Body of pancreas (tissue), 4 donors: ENCODE data around the gene HSD17B8. TPM values are rescaled to one million over a fixed set of nuclear protein-coding genes. Genes with fewer than 3 reads are reported as not detected.

Experiments
- ATAC-seq: fragments of 150-250 bp; one replicate; pipeline ENCODE4 v1.9.1; 2016
- DNase-seq, 4 donors: peaks; one replicate each; pipeline ENCODE4 v3.0.0-alpha.2; 2019
- H3K27ac ChIP-seq, 4 donors: fragments of 200-600 bp; sonication (generic); 1 replicate in 3 of 4; 2 replicates in 1 of 4; pipeline versions ENCODE4 v1.5.1 to v1.6.1; 2016 to 2019; ENCODE audit warnings: mild to moderate bottlenecking in 1 of 4, mixed read lengths in 1 of 4, moderate library complexity in 1 of 4
- H3K27me3 ChIP-seq, 2 donors: fragments of 200-600 bp; sonication (generic); one replicate each; pipeline ENCODE4 v1.6.0; 2016; ENCODE audit warnings: mild to moderate bottlenecking in 1 of 2
- H3K36me3 ChIP-seq, 2 donors: fragments of 200-600 bp; sonication (generic); replicated peaks in 1 of 2; 2 replicates each; pipeline ENCODE4 v1.5.1; 2016; ENCODE audit warnings: low read depth in 2 of 2; ENCODE audit not compliant: insufficient read depth in 1 of 2
- H3K4me1 ChIP-seq: fragments of 200-600 bp; sonication (generic); one replicate; pipeline ENCODE4 v1.6.0; 2016
- H3K4me3 ChIP-seq, 2 donors: fragments of 200-600 bp; sonication (generic); 1 replicate in 1 of 2; 2 replicates in 1 of 2; pipeline ENCODE4 v1.5.1; 2016 to 2019
- H3K9me3 ChIP-seq, 3 donors: fragments of 200-600 bp; sonication (generic); 1 replicate in 2 of 3; 2 replicates in 1 of 3; pipeline ENCODE4 v1.5.1; 2016
- CTCF ChIP-seq, 7 experiments: fragments of 450-650 bp in 4 of 7; fragments of 200-600 bp in 3 of 7; sonication (generic) in 3 of 7; IDR thresholded peaks; one replicate each; pipeline ENCODE4 v1.5.1; 2016 to 2019; ENCODE audit warnings: antibody characterized with exemption in 7 of 7
- POLR2A ChIP-seq, 3 donors: fragments of 450-650 bp; IDR thresholded peaks; one replicate each; pipeline ENCODE4 v1.6.1; 2016; ENCODE audit warnings: antibody characterized with exemption in 3 of 3, mild to moderate bottlenecking in 2 of 3
- WGBS, 2 donors: methylation state at CpG; one replicate each; pipeline ENCODE4 v1.1.5; 2017; 5-methylcytosine and 5-hydroxymethylcytosine counted together
- intact Hi-C: fragments of 100-400 bp; cut with DNase I; formaldehyde crosslinking; loops from one replicate; pipeline ENCODE4 v1.15.1; 2023
- microRNA counts, 2 donors: library from miRNA; unstranded; fragments of <30 nt; microRNA quantifications; one replicate each; lab custom pipeline; 2017
- microRNA-seq, 2 donors: library from miRNA; unstranded; fragments of <30 nt; microRNA quantifications; one replicate each; pipeline ENCODE4, GENCODE V29; 2016; ENCODE audit warnings: borderline number of aligned reads in 2 of 2, borderline replicate concordance in 2 of 2
- small RNA-seq: library from RNA; depleted of rRNA; stranded (forward); fragments of <200 nt; gene quantifications from one replicate; pipeline ENCODE3, GENCODE V24; 2016
- total RNA-seq, 2 donors: library from RNA; depleted of rRNA; stranded (reverse); fragments of >200 nt; gene quantifications; one replicate each; pipeline ENCODE4 v1.1.0, GENCODE V29; 2016

HSD17B8 gene
- total RNA-seq, 2 donors from 2014 or later: 19.1 to 29.1 TPM

GRCh38 chr6:33254591-33254990 is 50.1 kb downstream of the HSD17B8 start:
- TF ChIP-seq CTCF (IDR thresholded peaks at IDR 0.05) (no peak), POLR2A (IDR thresholded peaks at IDR 0.05) (no peak)
- DNase-seq: no peak
- Histone ChIP-seq H3K36me3 (peaks cover 0 to 4% of the 10 kb centered on the region in 2 donors), H3K9me3 (no peaks in the 10 kb centered on the region), H3K27ac (no peak overlapping the region), H3K4me1 (peaks cover 12% of the 10 kb centered on the region), H3K4me3 (no peak overlapping the region), H3K27me3 (no peaks in the 10 kb centered on the region)
- intact Hi-C loops: no loop called here
- no peak for ATAC-seq
- 89 to 93% methylated on average over 4 of the region's 4 CpGs for WGBS, 2 donors

MicroRNAs within 50 kb of the gene (microRNA counts, 767-probe panel; counts per million panel counts)
- microRNA hsa-miR-219-1-3p (lab: Ali Mortazavi, UCI): 0 to 736 counts per million in 2 donors
- microRNA hsa-miR-219-5p (lab: Ali Mortazavi, UCI): 0 to 736 counts per million in 2 donors

Small RNA genes within 50 kb of the gene (microRNA-seq; reads per million reads assigned to microRNA genes)
- gene MIR219A1: 3.6 to 4.2 reads per million in 2 donors

Small RNA genes within 50 kb of the gene (small RNA-seq; reads per million reads assigned to genes)
- gene MIR219A1 (4.2 reads per million, percentile 85 among the genes with 10 or more reads in this experiment), gene RNY4P10 (not detected)

Other genes starting within 250 kb of the HSD17B8 start
- gene BRD2, start 236.1 kb upstream of the HSD17B8 start, total RNA-seq: 100 to 1,000 TPM in 1 of 2 donors, 10 to 100 TPM in 1; 99.1 to 171 TPM
- gene HLA-DOA, start 195.1 kb upstream of the HSD17B8 start, total RNA-seq: 10 to 100 TPM in 1 of 2 donors, 1 to 10 TPM in 1; 2.0 to 83.3 TPM
- gene HLA-DPA1, start 131.0 kb upstream of the HSD17B8 start, total RNA-seq: 10 to 100 TPM; 10.5 to 81.7 TPM
- gene HLA-DPB1, start 128.7 kb upstream of the HSD17B8 start, total RNA-seq: 10 to 100 TPM; 41.2 to 52.4 TPM
- 1 to 10 TPM in 1 of 2 donors, under 1 TPM in 1; 0.78 to 2.3 TPM for gene COL11A2, start 12.2 kb upstream of the HSD17B8 start, total RNA-seq
- gene RXRB, start 4.0 kb upstream of the HSD17B8 start, total RNA-seq: 10 to 100 TPM; 17.1 to 21.0 TPM
- gene SLC39A7, start 3.8 kb upstream of the HSD17B8 start, total RNA-seq: 10 to 100 TPM; 57.3 to 67.9 TPM
- gene RING1, start 3.8 kb downstream of the HSD17B8 start, total RNA-seq: 10 to 100 TPM; 11.2 to 28.3 TPM
- gene VPS52, start 67.2 kb downstream of the HSD17B8 start, total RNA-seq: 10 to 100 TPM; 37.1 to 40.5 TPM
- 1,000 to 10,000 TPM in 1 of 2 donors, 100 to 1,000 TPM in 1; 772 to 1,608 TPM for gene RPS18, start 67.4 kb downstream of the HSD17B8 start, total RNA-seq
- 1 to 10 TPM; 3.9 to 5.6 TPM for gene B3GALT4, start 72.5 kb downstream of the HSD17B8 start, total RNA-seq
- gene WDR46, start 84.6 kb downstream of the HSD17B8 start, total RNA-seq: 10 to 100 TPM; 27.8 to 43.2 TPM
- gene PFDN6, start 84.9 kb downstream of the HSD17B8 start, total RNA-seq: 10 to 100 TPM; 10.2 to 19.7 TPM
- 10 to 100 TPM; 31.3 to 31.9 TPM for gene RGL2, start 94.3 kb downstream of the HSD17B8 start, total RNA-seq
- gene TAPBP, start 109.4 kb downstream of the HSD17B8 start, total RNA-seq: 100 to 1,000 TPM in 1 of 2 donors, 10 to 100 TPM in 1; 50.3 to 108 TPM
- 10 to 100 TPM; 12.7 to 14.8 TPM for gene ZBTB22, start 113.1 kb downstream of the HSD17B8 start, total RNA-seq
- 10 to 100 TPM; 20.0 to 28.0 TPM for gene DAXX, start 118.3 kb downstream of the HSD17B8 start, total RNA-seq
- gene KIFC1, start 187.2 kb downstream of the HSD17B8 start, total RNA-seq: under 1 TPM in 1 of 2 donors, not detected in 1; 0.66 TPM
- 10 to 100 TPM; 58.3 to 73.9 TPM for gene PHF1, start 206.4 kb downstream of the HSD17B8 start, total RNA-seq
- 100 to 1,000 TPM in 1 of 2 donors, 10 to 100 TPM in 1; 87.7 to 126 TPM for gene CUTA, start 213.5 kb downstream of the HSD17B8 start, total RNA-seq
- gene SYNGAP1, start 215.4 kb downstream of the HSD17B8 start, total RNA-seq: 1 to 10 TPM; 5.4 to 5.6 TPM
- gene ZBTB9, start 249.9 kb downstream of the HSD17B8 start, total RNA-seq: 1 to 10 TPM; 1.8 to 5.3 TPM